GM21619 (cell line): ENCODE data around the gene USH1C.

ENCODE experiments used
- ATAC-seq: cut with Tn5 transposase; IDR thresholded peaks from one replicate; pipeline ENCODE4 v1.9.1; 2021; ENCODE audit not compliant: unreplicated experiment

USH1C gene

DNA sequence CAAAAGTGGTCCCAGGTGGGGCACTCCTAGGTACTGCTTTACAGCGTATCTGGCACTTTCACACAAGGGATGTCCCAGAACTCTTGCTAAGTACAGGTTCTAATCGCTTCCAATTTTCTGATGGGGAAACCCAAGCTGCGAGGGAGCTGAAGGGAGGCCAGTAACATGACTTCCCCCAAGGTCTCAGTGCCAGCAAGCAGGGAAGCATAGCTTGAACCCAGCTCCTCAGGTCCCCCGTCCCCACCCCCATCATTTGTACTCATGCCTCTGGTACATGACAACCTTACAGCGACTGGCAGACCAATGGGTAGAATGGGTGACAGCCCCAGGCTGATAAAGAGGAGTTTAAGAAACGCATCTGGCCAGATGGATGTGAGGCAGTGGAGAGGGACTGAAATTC is 66.9 kb downstream of the USH1C start:
- no peak for ATAC-seq

DNA sequence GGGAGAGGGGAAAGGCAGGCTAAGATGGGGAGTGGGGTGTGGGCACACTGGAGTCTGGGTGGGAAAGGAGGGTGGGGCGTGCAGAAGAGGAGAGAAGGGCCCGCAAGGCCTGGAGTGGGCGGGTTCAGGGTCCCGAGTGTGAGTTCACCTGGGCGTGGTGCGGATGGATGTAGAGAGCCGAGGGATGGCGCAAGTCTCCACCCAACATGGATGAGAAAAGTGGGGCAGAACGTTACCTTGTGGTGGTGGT is 67.2 kb downstream of the USH1C start:
- no peak for ATAC-seq

DNA sequence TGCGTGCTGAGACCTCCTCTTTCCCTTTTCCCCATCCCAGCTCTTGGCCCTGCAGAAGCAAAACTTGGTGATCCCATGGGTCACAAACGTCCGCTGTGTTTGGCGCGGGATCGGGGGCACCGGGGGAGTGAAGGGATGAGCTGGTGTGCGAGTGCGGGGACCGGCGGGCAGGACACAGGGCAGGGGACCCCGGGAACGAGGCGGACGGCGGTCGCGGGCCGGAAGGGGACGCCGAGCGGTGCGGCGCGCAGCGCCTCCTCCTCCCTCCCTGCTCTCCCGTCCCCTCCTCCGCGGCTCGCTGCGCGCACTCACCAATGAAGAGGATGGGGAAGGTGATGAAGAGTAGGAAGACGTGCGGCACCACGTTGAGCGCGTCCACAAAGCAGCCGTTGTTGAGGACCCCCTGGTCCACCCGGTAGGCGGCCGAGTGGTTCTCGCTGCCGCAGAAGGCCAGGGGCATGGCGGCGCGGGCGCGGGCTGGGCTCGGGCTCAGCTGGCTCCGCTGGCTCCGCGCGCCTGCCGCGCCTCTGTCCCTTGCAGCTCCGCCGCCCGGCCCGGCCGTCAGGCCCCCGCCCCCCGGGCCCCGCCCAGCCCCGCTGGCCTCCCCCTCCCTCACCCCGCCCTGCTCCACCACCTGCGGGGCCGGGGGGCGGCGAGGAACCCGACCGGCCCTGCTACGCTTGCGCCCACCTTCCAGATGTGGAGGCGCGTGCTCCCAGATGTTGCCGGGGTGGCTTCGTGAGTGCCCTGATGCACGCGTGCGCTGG is 67.7 kb downstream of the USH1C start, which contains the start of gene ABCC8:
TSS of gene ABCC8 (minus strand) at position 529 of the 767 bp plus-strand sequence. CDS start at position 460, 69 bp downstream.
- no peak for ATAC-seq

DNA sequence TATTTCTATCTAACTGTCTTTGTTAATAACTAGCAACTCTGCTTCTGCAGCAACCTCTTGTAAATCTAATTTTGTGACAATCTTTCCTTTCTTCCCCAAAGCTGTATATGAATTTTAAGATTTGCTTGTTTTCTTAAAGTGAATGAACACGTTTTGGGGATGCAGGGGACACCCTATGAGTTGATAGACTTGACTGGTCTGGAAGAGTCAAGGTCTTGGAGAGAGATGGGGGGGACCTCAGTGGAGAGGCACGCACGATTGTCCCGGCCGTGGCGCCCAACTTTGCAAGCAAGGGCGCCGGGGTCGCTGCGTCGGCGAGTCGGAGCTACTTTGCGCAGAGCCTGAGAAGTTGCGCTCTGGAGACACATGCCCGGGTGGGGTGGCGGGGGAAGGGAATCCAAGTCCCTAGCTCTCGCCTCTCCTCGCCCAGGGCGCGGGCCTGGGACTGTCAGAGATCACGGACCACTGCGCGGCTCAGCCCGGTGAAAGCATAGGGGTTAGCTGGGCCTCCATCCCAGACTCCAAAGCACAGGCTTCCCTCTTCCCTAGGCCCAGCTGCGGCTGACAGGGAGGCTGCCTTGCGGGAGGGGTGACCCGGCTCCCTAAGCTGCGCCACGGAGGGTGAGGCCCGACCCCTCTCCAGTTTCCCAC is 68.4 kb downstream of the USH1C start:
- ATAC-seq: no peak

DNA sequence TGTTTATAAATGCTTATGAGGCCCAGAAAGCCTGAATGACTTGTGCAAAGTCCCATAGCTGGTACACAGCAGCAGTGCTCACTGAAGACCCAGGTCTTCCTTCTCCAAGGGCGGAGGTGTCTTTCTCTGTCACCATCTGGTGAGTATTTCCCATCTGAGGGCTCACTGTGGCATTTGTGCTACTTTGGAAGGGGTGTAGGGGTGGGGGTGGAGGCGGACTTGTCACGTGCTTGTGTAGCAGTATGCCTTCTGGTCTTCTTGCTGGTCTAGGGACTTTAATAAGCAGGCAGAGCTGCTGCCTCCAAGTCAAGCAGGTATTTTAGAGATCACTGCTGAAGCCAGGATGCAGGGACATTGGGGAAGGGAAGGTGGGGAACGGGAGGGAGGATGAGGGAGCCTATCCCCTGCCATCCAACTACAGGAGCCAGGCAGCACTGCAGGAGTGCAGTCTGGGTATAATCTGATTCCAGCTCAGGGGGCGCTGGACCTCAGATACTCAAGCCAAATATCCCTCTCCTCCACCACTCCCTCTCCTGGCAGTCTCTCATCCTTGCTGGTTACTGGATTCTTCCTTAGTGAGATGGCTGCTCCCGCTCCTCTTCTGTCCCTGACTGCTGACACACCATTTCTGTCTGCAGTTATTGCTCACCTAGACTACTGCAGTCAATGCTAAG is 71.0 kb downstream of the USH1C start:
- no peak for ATAC-seq

DNA sequence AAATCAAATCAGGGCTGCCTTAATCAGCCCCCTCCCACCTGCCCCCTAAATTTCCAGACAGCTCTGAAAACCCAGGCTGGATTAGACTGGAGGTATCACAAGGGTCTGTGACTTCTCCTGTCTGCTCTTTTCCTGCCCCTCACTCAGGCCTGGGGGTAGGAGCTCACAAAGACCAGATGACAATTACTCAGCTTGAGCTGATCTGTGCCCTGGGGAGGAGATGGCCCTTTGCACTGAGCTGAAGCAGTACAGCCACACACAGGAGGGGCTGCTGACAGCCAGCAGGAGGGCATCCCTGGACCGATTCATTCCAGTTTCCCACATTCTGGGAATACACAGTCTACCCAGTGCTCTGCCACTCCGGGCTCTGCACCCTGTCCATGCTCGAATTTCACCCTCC is 71.7 kb downstream of the USH1C start:
- no peak for ATAC-seq

- ATAC-seq: no peak
These were observed 72.7 kb downstream of the USH1C start for GRCh38 chr11:17471501-17471900.

DNA sequence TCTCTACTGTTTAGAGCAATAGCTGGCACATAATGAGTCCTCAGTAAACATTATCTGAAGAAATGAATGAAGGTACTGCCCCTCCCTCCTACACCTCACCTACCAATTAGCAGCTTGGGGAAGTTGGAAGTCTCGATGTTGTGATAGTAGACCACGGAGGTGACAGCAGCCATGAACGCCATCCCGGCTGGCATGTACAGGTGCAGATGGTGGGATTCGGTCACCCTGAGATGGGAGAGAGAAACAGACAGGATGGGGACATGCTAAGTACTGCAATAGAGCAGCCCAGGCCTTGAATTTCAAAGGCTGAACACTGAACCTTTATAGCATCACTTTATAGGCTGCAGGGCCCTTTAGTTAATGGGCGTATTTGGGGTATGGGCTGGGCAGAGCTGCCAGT is 74.2 kb downstream of the USH1C start:
- ATAC-seq: no peak

GRCh38 chr11:17468122-17468521 is 76.1 kb downstream of the USH1C start:
- no peak for ATAC-seq

GRCh38 chr11:17463546-17464174 is 80.6 kb downstream of the USH1C start:
- ATAC-seq: no peak

DNA sequence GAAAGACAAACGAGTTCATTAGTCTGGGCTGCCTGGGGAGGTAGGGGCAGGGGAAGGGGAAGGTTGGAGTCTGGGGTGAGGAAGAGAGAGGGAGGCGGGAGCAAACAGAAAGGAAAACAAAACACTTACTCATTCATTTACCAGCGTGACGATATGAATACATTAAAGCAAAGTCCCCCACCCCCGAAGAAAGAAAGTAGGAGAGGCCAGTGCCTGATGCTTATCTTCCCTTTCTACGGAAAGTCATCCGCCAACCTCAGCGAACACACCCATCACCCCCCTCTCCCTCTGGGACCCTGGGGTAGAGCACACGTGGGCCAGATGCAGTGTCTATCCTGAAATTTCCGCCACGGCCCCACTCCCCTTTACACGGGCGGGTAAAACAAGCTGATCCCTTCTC is 81.3 kb downstream of the USH1C start:
- ATAC-seq: no peak

DNA sequence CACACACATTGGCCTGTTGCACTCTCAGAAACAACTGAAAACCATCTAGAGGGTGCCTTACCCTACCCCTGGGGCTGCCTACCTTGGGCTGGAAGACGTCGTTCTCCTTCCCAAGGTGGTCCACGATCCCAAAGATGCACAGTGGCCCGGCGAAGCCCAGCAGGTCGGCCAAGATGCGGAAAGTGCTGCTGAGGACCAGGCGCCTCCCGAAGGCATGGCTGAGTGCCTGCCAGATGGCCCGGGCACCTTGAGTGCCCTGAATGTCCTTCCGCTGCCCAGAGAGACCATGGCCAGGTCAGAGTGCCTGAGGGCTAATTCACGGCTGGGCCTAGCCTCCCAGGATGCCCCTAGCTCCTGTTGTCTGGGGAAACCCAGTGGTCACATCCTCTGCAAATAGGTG is 83.8 kb downstream of the USH1C start:
- no peak for ATAC-seq

GRCh38 chr11:17459236-17459896 is 84.8 kb downstream of the USH1C start:
- ATAC-seq: no peak

DNA sequence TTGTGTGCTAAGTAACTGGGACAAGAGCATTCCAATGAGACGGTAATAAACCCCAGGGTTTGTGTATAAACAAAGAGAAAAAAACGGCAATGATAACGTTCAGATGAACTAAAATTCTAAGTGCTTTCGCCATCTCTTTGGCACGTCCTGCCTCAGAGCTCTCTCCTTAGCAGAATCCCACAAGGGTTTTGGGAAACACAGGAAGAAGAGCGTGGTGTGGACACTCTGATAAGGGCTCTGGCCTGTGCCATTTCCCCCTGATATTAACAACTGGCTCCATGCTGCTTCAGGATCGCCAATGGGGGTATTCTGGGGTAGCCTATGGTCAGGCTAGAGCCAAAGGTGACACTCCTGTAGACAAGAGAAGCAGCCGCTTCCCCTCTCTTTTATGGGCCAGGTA is 85.9 kb downstream of the USH1C start:
- no peak for ATAC-seq

- no peak for ATAC-seq
These were observed 86.6 kb downstream of the USH1C start for GRCh38 chr11:17457396-17458173.

GRCh38 chr11:17452668-17453067 is 91.5 kb downstream of the USH1C start:
- no peak for ATAC-seq

GRCh38 chr11:17449158-17449557 is 95.1 kb downstream of the USH1C start:
- no peak for ATAC-seq

GRCh38 chr11:17446482-17446881 is 97.7 kb downstream of the USH1C start:
- no peak for ATAC-seq

- ATAC-seq: no peak
These were observed 98.9 kb downstream of the USH1C start for GRCh38 chr11:17445240-17445795.
